Progenitor cell of endocrine pancreas (in vitro differentiated cells): ENCODE results near the gene OAS2. TPM values are rescaled to one million over a fixed set of nuclear protein-coding genes. Genes with fewer than 3 reads are reported as not detected.
"Not testable (repeated sequence)": the region's sequence is repeated elsewhere in the genome, so short reads cannot be mapped to it uniquely, and the experiment has no call there.

ENCODE experiments used
- DNase-seq: peaks from one replicate; pipeline ENCODE4 v3.0.0; 2021; ENCODE audit warnings: low spot score; ENCODE audit not compliant: unreplicated experiment
- H3K27ac Mint-ChIP-seq: 2 replicates; pipeline ENCODE4 v1.8.0; 2021; ENCODE audit warnings: mild to moderate bottlenecking, moderate library complexity, mixed read lengths
- H3K27me3 Mint-ChIP-seq: 2 replicates; pipeline ENCODE4 v1.8.0; 2021; ENCODE audit warnings: mixed read lengths
- H3K36me3 Mint-ChIP-seq: 2 replicates; pipeline ENCODE4 v1.8.0; 2022; ENCODE audit warnings: mixed read lengths; ENCODE audit not compliant: insufficient read depth
- H3K4me1 Mint-ChIP-seq: 2 replicates; pipeline ENCODE4 v1.8.0; 2021; ENCODE audit warnings: low read depth, mixed read lengths
- H3K4me3 Mint-ChIP-seq: 2 replicates; pipeline ENCODE4 v1.8.0; 2021; ENCODE audit warnings: low read depth, mild to moderate bottlenecking, moderate library complexity, mixed read lengths
- H3K9me3 Mint-ChIP-seq: 2 replicates; pipeline ENCODE4 v1.8.0; 2021; ENCODE audit warnings: low read depth, mixed read lengths
- CTCF ChIP-seq: fragments of 200-600 bp; sonication (generic); IDR thresholded peaks from one replicate; pipeline ENCODE4 v1.5.0; 2021; ENCODE audit warnings: antibody characterized with exemption, mild to moderate bottlenecking; ENCODE audit not compliant: unreplicated experiment
- total RNA-seq: library from RNA; stranded (reverse); gene quantifications from 2 replicates; pipeline ENCODE4 v1.2.1, GENCODE V29; 2021

Gene OAS2
- total RNA-seq, 1 donor from 2014 or later, result not detected

GRCh38 chr12:112980491-112981158 lies 2.3 kb downstream of the OAS2 start:
- Mint-ChIP-seq H3K4me3 (no peak overlapping the region), H3K4me1 (no peaks in the 10 kb centered on the region), H3K36me3 (no peaks in the 10 kb centered on the region), H3K27me3 (peaks cover 14% of the 10 kb centered on the region), H3K27ac (no peak overlapping the region), H3K9me3 (peaks cover 26% of the 10 kb centered on the region)
- no peak for DNase-seq
- TF ChIP-seq CTCF, result no peak

- TF ChIP-seq CTCF, result no peak
- no peak for DNase-seq
- peaks cover 26% of the 10 kb centered on the region for H3K9me3 Mint-ChIP-seq
- H3K27ac Mint-ChIP-seq, result no peak overlapping the region
- no peaks in the 10 kb centered on the region for H3K36me3 Mint-ChIP-seq
- H3K4me1 Mint-ChIP-seq, result no peaks in the 10 kb centered on the region
- H3K4me3 Mint-ChIP-seq, result no peak overlapping the region
- peaks cover 20% of the 10 kb centered on the region for H3K27me3 Mint-ChIP-seq
Observed at GRCh38 chr12:112985642-112986290, 7.4 kb downstream of the OAS2 start.

GRCh38 chr12:112986291-112986800 lies 8.0 kb downstream of the OAS2 start:
- no peaks in the 10 kb centered on the region for H3K36me3 Mint-ChIP-seq
- no peak for DNase-seq
- peaks cover 29% of the 10 kb centered on the region for H3K9me3 Mint-ChIP-seq
- no peak for TF ChIP-seq CTCF
- no peaks in the 10 kb centered on the region for H3K4me1 Mint-ChIP-seq
- H3K4me3 Mint-ChIP-seq, result no peak overlapping the region
- H3K27me3 Mint-ChIP-seq, result peaks cover 23% of the 10 kb centered on the region
- no peak overlapping the region for H3K27ac Mint-ChIP-seq

- H3K27ac Mint-ChIP-seq, result no peak overlapping the region
- peaks cover 15% of the 10 kb centered on the region for H3K27me3 Mint-ChIP-seq
- H3K4me1 Mint-ChIP-seq, result no peaks in the 10 kb centered on the region
- DNase-seq, result no peak
- no peak overlapping the region for H3K4me3 Mint-ChIP-seq
- TF ChIP-seq CTCF, result no peak
- H3K36me3 Mint-ChIP-seq, result no peaks in the 10 kb centered on the region
- peaks cover 20% of the 10 kb centered on the region for H3K9me3 Mint-ChIP-seq
Observed at GRCh38 chr12:112987561-112987960, 9.2 kb downstream of the OAS2 start.

- no peak for DNase-seq
- H3K27ac Mint-ChIP-seq, result no peak overlapping the region
- no peak for TF ChIP-seq CTCF
- peaks cover 12% of the 10 kb centered on the region for H3K27me3 Mint-ChIP-seq
- H3K9me3 Mint-ChIP-seq, result peaks cover 17% of the 10 kb centered on the region
- no peaks in the 10 kb centered on the region for H3K36me3 Mint-ChIP-seq
- H3K4me1 Mint-ChIP-seq, result no peaks in the 10 kb centered on the region
- no peak overlapping the region for H3K4me3 Mint-ChIP-seq
Observed at GRCh38 chr12:112988224-112988623, 9.9 kb downstream of the OAS2 start.

GRCh38 chr12:112988823-112989385 lies 10.6 kb downstream of the OAS2 start:
- not testable (repeated sequence) for H3K4me1 Mint-ChIP-seq, H3K4me3 Mint-ChIP-seq, H3K36me3 Mint-ChIP-seq, H3K27ac Mint-ChIP-seq, DNase-seq
- Mint-ChIP-seq H3K27me3 (peaks cover 12% of the 10 kb centered on the region), H3K9me3 (peaks cover 17% of the 10 kb centered on the region)
